ENCODE results near the gene CARS2.
A peak's percentile ranks its signal among the peaks of the same experiment; 100 is the strongest.
"Not testable (repeated sequence)": the region's sequence is repeated elsewhere in the genome, so short reads cannot be mapped to it uniquely, and the experiment has no call there.

CARS2 gene

GRCh38 chr13:110636053-110636475 lies 69.9 kb downstream of the CARS2 start:
- H3K4me3 ChIP-seq (ENCODE audit: low read depth, low read length): no peak overlapping the region
- no peak for DNase-seq (ENCODE audit: low read depth)
- TF ChIP-seq MYC (IDR thresholded peaks at IDR 0.05; ENCODE audit: low read depth, low read length): no peak
- TF ChIP-seq POLR2A (IDR thresholded peaks at IDR 0.05; ENCODE audit: extremely low read depth, insufficient read length): no peak
- no peak for TF ChIP-seq CTCF (IDR thresholded peaks at IDR 0.05; ENCODE audit: low read depth, low read length)
- no peak for TF ChIP-seq MAX (IDR thresholded peaks at IDR 0.05; ENCODE audit: low read depth, low read length)

DNA sequence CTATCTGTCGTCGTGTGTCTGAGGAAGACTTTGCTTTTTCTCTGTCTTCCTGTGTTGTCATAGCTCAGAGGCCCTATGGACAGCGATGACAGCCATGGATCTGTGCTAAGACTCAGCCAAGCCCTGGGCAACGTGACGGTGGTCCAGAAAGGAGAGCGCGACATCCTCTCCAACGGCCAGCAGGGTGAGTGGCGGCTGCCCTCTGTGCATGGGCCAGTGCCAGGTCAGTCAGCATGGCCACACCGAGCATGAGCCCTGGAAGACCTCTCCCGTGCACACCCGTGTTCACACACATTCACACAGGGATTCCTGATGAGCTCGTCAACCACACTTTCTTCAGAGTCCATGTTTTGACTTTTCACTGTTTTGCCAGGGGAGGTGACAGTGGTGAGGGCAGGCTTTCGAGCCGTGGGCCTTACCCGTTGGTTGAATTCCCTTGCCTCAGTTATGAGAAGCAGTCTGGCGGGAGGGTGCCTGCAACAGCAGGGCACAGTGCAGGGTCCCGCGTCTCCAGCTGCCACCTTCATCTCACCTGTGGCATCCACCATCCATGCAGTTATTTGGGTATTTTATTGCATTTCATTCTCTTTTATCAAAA lies 70.4 kb downstream of the CARS2 start:
- H3K4me3 ChIP-seq (ENCODE audit: low read depth, low read length): no peak overlapping the region
- TF ChIP-seq MYC (IDR thresholded peaks at IDR 0.05; ENCODE audit: low read depth, low read length): no peak
- no peak for TF ChIP-seq MAX (IDR thresholded peaks at IDR 0.05; ENCODE audit: low read depth, low read length)
- no peak for TF ChIP-seq CTCF (IDR thresholded peaks at IDR 0.05; ENCODE audit: low read depth, low read length)
- no peak for TF ChIP-seq POLR2A (IDR thresholded peaks at IDR 0.05; ENCODE audit: extremely low read depth, insufficient read length)
- DNase-seq (ENCODE audit: low read depth): no peak

GRCh38 chr13:110634558-110634957 lies 71.4 kb downstream of the CARS2 start:
- no peak overlapping the region for H3K4me3 ChIP-seq (ENCODE audit: low read depth, low read length)

DNA sequence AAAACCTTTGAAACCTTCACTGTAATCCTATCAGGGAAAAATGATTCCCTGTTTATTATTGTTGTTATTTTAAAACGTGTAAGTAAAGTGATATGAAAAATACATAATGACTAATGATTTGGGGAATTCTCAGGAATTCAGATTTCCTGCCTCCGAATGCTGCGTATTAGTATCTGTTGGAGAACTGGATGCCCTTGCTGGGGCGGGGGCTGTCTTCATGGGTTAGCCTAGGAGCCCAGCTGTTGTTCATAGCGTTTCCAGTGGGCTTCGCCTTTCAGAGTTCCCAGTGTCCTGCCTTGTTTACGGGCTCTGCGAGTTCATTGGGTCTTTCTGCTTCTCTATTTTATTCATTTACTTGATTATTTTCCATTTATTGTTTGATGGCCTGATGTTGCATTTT lies 72.1 kb downstream of the CARS2 start:
- TF ChIP-seq POLR2A (IDR thresholded peaks at IDR 0.05; ENCODE audit: extremely low read depth, insufficient read length): no peak
- no peak for TF ChIP-seq CTCF (IDR thresholded peaks at IDR 0.05; ENCODE audit: low read depth, low read length)
- H3K4me3 ChIP-seq (ENCODE audit: low read depth, low read length): no peak overlapping the region
- no peak for DNase-seq (ENCODE audit: low read depth)

More at GRCh38 chr13:110634558-110634957, 71.4 kb downstream of the CARS2 start:
- DNase-seq (ENCODE audit: low read depth): peak; percentile 47
- TF ChIP-seq MYC (IDR thresholded peaks at IDR 0.05; ENCODE audit: low read depth, low read length) (peak; percentile 14; the same call in 1 of the 2 replicates), MAX (IDR thresholded peaks at IDR 0.05; ENCODE audit: low read depth, low read length) (peak; percentile 70; the same call in 1 of the 2 replicates), POLR2A (IDR thresholded peaks at IDR 0.05; ENCODE audit: extremely low read depth, insufficient read length) (no peak), CTCF (IDR thresholded peaks at IDR 0.05; ENCODE audit: low read depth, low read length) (no peak)

DNA sequence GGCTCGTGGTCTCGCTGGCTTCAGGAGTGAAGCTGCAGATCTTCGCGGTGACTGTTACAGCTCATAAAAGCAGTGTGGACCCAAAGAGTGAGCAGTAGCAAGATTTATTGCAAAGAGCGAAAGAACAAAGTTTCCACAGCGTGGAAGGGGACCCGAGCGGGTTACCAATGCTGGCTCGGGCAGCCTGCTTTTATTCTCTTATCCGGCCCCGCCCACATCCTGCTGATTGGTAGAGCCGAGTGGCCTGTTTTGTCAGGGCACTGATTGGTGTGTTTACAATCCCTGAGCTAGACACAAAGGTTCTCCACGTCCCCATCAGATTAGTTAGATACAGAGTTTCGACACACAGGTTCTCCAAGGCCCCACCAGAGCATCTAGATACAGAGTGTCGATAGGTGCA lies 73.7 kb downstream of the CARS2 start:
- not testable (repeated sequence) for H3K4me3 ChIP-seq (ENCODE audit: low read depth, low read length); DNase-seq (ENCODE audit: low read depth)

DNA sequence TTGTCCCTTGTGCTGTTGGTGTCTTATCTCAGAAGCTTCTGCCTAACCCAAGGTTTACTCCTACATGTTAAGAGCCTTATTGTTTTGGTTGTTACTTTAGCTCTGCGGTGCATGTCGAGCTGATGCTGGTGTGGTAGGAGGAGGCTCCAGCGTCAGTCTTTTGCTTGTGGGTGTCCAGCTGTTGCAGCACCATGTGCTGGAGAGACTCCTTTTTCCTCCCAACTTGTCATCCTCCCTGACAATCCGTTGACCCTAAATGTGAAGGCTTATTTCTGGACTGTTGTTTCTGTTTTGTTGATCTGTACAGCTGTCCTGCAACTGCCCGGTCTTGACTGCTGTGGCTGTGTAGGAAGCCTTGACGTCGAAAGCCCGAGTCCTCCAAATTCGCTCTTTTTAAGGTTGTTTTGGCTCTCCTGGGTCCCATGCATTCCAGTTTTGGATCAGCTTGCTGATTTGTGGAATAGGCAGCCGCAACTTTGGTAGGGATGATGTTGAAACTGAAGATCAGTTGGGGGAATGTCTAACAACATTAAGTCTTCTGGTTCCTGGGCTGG lies 75.3 kb downstream of the CARS2 start:
- no peak for TF ChIP-seq POLR2A (IDR thresholded peaks at IDR 0.05; ENCODE audit: extremely low read depth, insufficient read length)
- TF ChIP-seq MAX (IDR thresholded peaks at IDR 0.05; ENCODE audit: low read depth, low read length): no peak
- no peak for TF ChIP-seq CTCF (IDR thresholded peaks at IDR 0.05; ENCODE audit: low read depth, low read length)
- no peak for TF ChIP-seq MYC (IDR thresholded peaks at IDR 0.05; ENCODE audit: low read depth, low read length)
- DNase-seq (ENCODE audit: low read depth): no peak
- no peak overlapping the region for H3K4me3 ChIP-seq (ENCODE audit: low read depth, low read length)
